ENCODE data around the gene NAA50. TPM values are rescaled to one million over a fixed set of nuclear protein-coding genes. Genes with fewer than 3 reads are reported as not detected.

The NAA50 gene
- total and polyA plus RNA-seq, 2 of the 13 experiments (the other 11 are each of a cell fraction or from before 2014, with no cell fraction given): 30.2 to 233 TPM

DNA sequence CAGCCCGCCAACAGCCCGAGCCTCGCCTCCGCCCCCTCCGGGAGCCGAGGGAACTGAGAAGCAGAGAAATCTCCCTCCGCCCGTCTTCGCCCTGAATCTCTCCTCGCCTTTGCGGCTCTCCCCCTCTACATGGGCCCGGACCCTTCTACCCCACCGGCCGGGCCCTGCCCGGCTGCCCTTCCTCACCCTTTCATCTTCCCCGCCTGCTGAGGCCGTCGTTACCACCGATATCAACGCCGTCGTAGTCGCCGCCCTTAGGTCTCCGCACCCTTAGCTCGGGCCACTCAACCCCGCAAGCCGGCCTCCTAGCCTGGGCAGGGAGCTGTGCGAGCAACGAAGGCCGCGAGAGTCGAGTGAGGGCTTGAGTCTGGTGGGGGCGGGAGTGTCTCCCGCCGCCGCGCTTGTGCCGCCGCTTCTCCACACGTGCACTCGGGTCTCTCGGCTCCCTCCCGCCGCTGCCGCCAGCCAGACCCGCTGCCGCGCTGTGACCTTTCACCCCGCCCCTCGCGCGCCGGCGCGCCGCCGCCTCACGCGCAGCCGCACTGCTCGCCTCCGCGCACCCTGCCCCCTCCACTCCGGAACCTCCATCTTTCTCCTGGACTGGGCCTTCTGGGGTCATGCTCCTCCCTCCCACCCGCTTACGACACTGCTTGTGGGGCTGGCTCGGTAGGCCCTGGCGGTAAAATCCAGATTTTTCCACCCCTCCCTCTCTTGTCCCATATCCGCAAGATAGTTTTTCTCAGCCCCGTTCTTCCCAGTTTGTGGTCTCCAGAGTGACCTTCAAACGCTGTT is at the start of gene NAA50 (continued):
- TF ChIP-seq, protein P1, sequence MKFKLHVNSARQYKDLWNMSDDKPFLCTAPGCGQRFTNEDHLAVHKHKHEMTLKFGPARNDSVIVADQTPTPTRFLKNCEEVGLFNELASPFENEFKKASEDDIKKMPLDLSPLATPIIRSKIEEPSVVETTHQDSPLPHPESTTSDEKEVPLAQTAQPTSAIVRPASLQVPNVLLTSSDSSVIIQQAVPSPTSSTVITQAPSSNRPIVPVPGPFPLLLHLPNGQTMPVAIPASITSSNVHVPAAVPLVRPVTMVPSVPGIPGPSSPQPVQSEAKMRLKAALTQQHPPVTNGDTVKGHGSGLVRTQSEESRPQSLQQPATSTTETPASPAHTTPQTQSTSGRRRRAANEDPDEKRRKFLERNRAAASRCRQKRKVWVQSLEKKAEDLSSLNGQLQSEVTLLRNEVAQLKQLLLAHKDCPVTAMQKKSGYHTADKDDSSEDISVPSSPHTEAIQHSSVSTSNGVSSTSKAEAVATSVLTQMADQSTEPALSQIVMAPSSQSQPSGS (CRISPR knock-in tag; IDR thresholded peaks at IDR 0.05): no peak; the same call in 1 of the 2 replicates
- TF ChIP-seq ZFX (CRISPR knock-in tag; IDR thresholded peaks at IDR 0.05; ENCODE audit: low read depth): peak; percentile 89
- TF ChIP-seq ZNF777 (CRISPR knock-in tag; IDR thresholded peaks at IDR 0.05): 0 out of 2 replicates have a peak, but pooled peaks have one; percentile 17
- TF ChIP-seq DPF2 (CRISPR knock-in tag; IDR thresholded peaks at IDR 0.05; ENCODE audit: borderline replicate concordance, low read depth): no peak
- no peak for TF ChIP-seq ZNF44 (CRISPR knock-in tag; IDR thresholded peaks at IDR 0.05)
- no peak for TF ChIP-seq ZBTB1 (CRISPR knock-in tag; IDR thresholded peaks at IDR 0.05; ENCODE audit: borderline replicate concordance)
- peak; percentile 87 for TF ChIP-seq MXD4 (CRISPR knock-in tag; IDR thresholded peaks at IDR 0.05)
- TF ChIP-seq ZMYM4 (CRISPR knock-in tag; IDR thresholded peaks at IDR 0.05): peak; percentile 84
- TF ChIP-seq GABPB1 (CRISPR knock-in tag; IDR thresholded peaks at IDR 0.05): peak; percentile 48; the same call in 1 of the 2 replicates
- TF ChIP-seq, protein P2, sequence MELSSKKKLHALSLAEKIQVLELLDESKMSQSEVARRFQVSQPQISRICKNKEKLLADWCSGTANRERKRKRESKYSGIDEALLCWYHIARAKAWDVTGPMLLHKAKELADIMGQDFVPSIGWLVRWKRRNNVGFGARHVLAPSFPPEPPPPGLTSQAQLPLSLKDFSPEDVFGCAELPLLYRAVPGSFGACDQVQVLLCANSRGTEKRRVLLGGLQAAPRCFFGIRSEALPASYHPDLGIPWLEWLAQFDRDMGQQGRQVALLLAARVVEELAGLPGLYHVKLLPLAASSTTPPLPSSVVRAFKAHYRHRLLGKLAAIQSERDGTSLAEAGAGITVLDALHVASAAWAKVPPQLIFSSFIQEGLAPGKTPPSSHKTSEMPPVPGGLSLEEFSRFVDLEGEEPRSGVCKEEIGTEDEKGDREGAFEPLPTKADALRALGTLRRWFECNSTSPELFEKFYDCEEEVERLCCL (CRISPR knock-in tag; IDR thresholded peaks at IDR 0.05; ENCODE audit: borderline replicate concordance): no peak
- TF ChIP-seq ZNF567 (CRISPR knock-in tag; IDR thresholded peaks at IDR 0.05; ENCODE audit: borderline replicate concordance): peak; percentile 72; the same call in 1 of the 2 replicates
- TF ChIP-seq, protein P3, sequence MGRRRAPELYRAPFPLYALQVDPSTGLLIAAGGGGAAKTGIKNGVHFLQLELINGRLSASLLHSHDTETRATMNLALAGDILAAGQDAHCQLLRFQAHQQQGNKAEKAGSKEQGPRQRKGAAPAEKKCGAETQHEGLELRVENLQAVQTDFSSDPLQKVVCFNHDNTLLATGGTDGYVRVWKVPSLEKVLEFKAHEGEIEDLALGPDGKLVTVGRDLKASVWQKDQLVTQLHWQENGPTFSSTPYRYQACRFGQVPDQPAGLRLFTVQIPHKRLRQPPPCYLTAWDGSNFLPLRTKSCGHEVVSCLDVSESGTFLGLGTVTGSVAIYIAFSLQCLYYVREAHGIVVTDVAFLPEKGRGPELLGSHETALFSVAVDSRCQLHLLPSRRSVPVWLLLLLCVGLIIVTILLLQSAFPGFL (CRISPR knock-in tag; IDR thresholded peaks at IDR 0.05): no peak
- no peak for TF ChIP-seq SIX4 (CRISPR knock-in tag; IDR thresholded peaks at IDR 0.05)
- TF ChIP-seq POGK (CRISPR knock-in tag; conservative IDR thresholded peaks at IDR 0.05): 0 out of 2 replicates have a peak, but pooled peaks have one; percentile 20
- no peak for TF ChIP-seq JDP2 (CRISPR knock-in tag; IDR thresholded peaks at IDR 0.05; ENCODE audit: borderline replicate concordance)
- no peak for TF ChIP-seq ZNF556 (CRISPR knock-in tag; IDR thresholded peaks at IDR 0.05; ENCODE audit: borderline replicate concordance)
- no peak for TF ChIP-seq TEAD3 (CRISPR knock-in tag; optimal IDR thresholded peaks at IDR 0.05; ENCODE audit: borderline replicate concordance)
- TF ChIP-seq HOXD1 (CRISPR knock-in tag; IDR thresholded peaks at IDR 0.05): no peak
- no peak; the same call in 1 of the 2 replicates for TF ChIP-seq ZNF766 (CRISPR knock-in tag; IDR thresholded peaks at IDR 0.05; ENCODE audit: borderline replicate concordance)
- no peak for TF ChIP-seq PAWR (CRISPR knock-in tag; IDR thresholded peaks at IDR 0.05; ENCODE audit: borderline replicate concordance)
- TF ChIP-seq, protein P4, sequence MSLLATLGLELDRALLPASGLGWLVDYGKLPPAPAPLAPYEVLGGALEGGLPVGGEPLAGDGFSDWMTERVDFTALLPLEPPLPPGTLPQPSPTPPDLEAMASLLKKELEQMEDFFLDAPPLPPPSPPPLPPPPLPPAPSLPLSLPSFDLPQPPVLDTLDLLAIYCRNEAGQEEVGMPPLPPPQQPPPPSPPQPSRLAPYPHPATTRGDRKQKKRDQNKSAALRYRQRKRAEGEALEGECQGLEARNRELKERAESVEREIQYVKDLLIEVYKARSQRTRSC (CRISPR knock-in tag; IDR thresholded peaks at IDR 0.05; ENCODE audit: low read depth): no peak
- TF ChIP-seq SNAPC5 (CRISPR knock-in tag; IDR thresholded peaks at IDR 0.05; ENCODE audit: borderline replicate concordance): no peak
- TF ChIP-seq ZSCAN22 (CRISPR knock-in tag; IDR thresholded peaks at IDR 0.05): 0 out of 2 replicates have a peak, but pooled peaks have one; percentile 45

Data from HepG2 (cell line).